HG03060 (cell line): ENCODE results near the gene SIK2.
"Not testable (repeated sequence)": the region's sequence is repeated elsewhere in the genome, so short reads cannot be mapped to it uniquely, and the experiment has no call there.

ENCODE experiments used
- ATAC-seq: cut with Tn5 transposase; IDR thresholded peaks from one replicate; pipeline ENCODE4 v1.9.1; 2021; ENCODE audit warnings: low read depth, moderate number of reproducible peaks; ENCODE audit not compliant: unreplicated experiment

Gene SIK2

GRCh38 chr11:111693224-111693937 lies 91.1 kb downstream of the SIK2 start:
- no peak for ATAC-seq

- no peak for ATAC-seq
Observed at GRCh38 chr11:111694851-111695250, 92.6 kb downstream of the SIK2 start.

- ATAC-seq = no peak
Observed at GRCh38 chr11:111696556-111696955, 94.3 kb downstream of the SIK2 start.

GRCh38 chr11:111697933-111698371 lies 95.7 kb downstream of the SIK2 start:
- ATAC-seq = peak; percentile 73

- no peak for ATAC-seq
Observed at GRCh38 chr11:111698852-111699559, 96.8 kb downstream of the SIK2 start.

GRCh38 chr11:111699579-111700156 lies 97.4 kb downstream of the SIK2 start:
- ATAC-seq = no peak

GRCh38 chr11:111700162-111700561 lies 97.9 kb downstream of the SIK2 start:
- no peak for ATAC-seq

GRCh38 chr11:111702623-111703022 lies 100.4 kb downstream of the SIK2 start:
- no peak for ATAC-seq

- no peak for ATAC-seq
Observed at GRCh38 chr11:111703576-111703975, 101.3 kb downstream of the SIK2 start.

- ATAC-seq = no peak
Observed at GRCh38 chr11:111707039-111707690, 104.9 kb downstream of the SIK2 start.

- ATAC-seq = no peak
Observed at GRCh38 chr11:111707691-111708067, 105.4 kb downstream of the SIK2 start.

- ATAC-seq = no peak
Observed at GRCh38 chr11:111714522-111714921, 112.3 kb downstream of the SIK2 start.

- ATAC-seq = no peak
Observed at GRCh38 chr11:111715142-111715816, 113.0 kb downstream of the SIK2 start.

- not testable (repeated sequence) for ATAC-seq
Observed at GRCh38 chr11:111717660-111718059, 115.4 kb downstream of the SIK2 start.

GRCh38 chr11:111718436-111718835 lies 116.2 kb downstream of the SIK2 start:
- no peak for ATAC-seq

GRCh38 chr11:111718859-111719258 lies 116.6 kb downstream of the SIK2 start:
- ATAC-seq = no peak

GRCh38 chr11:111719379-111719778 lies 117.1 kb downstream of the SIK2 start:
- no peak for ATAC-seq

- no peak for ATAC-seq
Observed at GRCh38 chr11:111720801-111721494, 118.7 kb downstream of the SIK2 start.

- ATAC-seq = no peak
Observed at GRCh38 chr11:111722501-111722900, 120.3 kb downstream of the SIK2 start.

GRCh38 chr11:111723595-111723994 lies 121.3 kb downstream of the SIK2 start:
- ATAC-seq = no peak
